DMS79 (cell line): Measurements from ENCODE around the gene GPC6.

ENCODE experiments used
- DNase-seq: peaks from one replicate; lab custom pipeline; 2025; lab: John Stamatoyannopoulos, UW

GPC6 gene

DNA sequence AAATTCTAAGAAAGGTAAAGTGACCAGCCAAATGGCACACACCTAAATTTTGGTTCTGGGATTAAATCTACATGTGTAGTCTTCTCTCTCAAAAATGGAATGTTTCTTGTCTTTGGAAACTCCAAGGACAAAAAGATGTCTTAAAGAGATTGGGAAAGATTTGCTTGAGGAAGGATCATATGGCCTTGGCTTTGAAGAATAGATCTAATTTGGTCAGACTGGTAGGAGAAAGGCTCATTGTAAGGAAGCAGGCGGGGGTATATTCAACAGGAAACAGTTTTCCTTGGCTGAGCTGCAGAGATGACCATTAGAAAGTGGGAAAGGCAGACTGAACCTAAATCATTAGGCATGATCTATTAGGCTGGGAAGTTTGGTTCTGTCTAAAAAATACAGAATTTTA lies 887.6 kb downstream of the GPC6 start:
- no peak for DNase-seq

DNA sequence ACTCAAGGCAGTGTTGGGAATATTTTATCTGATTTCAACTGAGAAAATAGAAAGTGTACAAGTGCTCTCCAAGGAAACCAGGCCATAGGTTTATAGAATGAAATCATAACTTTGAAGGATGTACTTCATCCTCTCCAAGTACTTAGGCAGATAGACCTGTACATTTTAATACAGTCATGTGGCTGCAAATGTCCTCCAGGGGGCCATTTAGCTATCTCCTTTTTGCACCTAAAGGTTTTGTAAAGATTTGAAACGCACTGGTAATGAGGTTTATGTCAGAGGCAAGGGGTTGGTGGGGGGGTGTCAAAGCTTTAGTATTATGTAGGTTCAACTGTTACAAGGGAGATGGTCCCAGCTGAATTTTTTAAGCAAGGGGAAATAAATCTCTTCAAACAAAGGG lies 888.4 kb downstream of the GPC6 start:
- peak; percentile 33 for DNase-seq

DNA sequence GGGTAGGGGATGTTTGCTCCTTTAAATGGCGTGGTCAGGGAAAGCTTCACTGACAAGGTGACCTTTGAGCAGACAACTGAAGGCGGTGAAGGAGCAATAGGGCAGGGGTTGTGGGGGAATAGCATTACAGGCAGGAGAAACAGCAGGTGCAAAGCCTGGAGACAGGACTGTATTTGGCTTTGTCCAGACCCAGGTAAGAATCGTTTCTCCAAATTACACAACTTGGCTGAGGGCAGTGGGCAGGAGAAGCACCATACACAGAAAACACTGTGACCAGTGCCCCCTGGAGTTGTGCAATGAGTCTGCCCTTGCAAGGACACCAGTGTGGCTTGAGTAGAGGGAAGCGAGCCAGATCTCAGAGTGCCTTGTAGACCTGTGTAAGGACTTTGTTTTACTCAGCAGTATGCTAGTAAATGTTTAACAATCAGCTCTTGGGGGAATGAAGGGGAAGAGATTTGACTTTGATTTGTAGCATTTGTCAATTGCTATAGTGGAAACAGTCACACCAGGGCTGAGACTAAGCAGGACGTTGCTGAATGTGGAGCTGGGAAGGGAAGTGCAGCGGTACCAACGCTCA lies 892.8 kb downstream of the GPC6 start:
- DNase-seq, result no peak

DNA sequence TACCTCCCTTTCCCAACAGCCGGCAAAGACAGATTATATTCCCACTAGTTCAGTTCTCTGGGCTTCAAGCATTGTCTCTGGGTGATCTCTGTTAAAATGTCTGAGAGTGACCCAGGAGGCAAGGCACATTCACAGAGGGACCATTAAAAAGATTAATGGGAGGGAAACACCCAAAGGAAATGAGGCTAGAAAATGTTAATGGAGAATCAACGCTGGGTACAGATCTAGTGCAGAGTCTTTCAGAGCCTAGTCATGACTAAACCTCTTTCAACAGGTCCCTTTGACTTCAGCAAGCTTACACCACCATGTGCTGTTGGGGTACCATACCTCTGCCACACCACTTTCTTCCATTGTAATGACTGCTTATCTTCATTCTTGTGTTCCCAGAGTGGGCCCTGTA lies 894.3 kb downstream of the GPC6 start:
- no peak for DNase-seq

DNA sequence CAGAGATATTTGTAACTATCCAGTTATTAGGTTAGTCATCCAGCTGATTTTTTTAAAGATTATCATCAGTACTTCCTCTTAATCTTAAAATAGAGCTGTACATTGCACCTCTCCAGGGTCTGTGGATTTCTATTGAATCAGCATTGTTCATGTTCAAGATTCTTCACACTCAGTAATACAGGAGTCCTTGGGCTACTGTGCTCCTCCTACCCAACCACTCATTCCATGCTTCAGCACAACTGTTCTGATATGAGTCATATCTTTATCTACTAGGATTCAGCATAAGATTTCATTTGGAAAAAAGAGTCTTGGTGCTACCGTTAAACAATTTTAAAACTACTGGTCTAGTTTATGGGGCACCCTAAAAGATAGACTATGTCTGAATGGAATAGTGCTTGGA lies 895.1 kb downstream of the GPC6 start:
- DNase-seq, result peak; percentile 56

DNA sequence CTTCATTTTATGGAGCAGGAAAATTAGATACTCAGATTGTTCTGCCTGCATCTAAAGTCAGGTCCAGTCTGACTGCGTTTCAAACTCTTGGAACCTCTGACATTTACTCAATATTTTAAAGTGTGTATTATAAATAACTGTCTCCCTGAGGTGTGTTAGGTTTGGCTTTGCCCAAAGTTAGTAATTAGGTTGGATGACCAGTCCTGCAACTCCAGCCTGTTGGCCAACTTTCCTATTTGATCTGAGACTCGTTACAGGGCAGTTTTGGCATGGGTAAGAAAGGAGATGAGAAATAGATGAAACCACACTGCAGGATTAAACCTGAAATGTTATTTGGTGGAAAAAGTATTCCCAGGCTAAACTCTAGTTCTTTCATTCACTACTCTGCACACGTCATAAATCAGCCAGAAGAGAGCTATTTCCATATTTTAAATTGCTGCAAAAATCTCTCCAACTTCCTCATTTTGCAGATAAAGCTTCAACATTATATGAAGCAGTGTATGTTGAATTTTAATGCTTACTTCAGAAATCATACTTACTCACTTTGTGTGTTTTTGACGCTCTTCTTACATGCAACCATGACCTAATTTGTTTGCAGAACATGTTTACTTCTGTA lies 895.8 kb downstream of the GPC6 start:
- no peak for DNase-seq

DNA sequence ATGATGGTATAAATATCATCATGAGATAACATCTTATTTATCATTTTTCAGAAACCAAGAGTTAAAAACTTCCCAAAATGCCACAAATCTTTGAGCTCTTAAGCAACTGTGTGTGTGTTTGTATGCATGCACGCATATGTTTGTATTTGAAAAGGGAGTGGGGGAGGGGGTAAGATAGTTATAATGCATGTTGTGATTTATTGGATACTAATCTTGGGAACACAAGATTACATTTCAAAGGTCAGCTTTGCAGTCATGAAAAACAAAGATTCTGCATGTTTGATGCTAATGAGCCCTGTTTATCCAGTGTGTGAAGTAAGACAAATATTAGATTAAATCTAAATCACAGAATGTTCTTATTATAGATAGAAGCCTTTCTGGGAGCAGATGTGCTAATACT lies 897.0 kb downstream of the GPC6 start:
- no peak for DNase-seq

DNA sequence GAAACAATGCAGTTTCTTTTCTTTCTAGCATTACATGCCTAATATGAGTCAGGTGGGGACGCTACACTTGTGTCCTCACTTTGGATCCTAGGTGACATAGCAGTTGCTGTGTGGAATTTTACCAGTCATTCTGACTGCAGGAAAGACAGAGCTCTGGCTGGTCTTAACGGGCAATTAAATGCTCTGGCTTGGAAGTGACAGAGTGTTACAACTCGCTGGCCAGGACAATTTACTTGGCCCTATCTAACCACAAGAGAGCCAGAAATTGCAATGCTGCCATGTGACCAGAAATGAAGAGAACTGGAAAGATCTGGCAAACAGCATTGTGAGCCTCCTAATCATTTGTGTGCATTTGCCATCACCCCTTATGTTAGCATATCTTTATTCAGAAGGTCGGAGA lies 901.8 kb downstream of the GPC6 start:
- peak; percentile 42 for DNase-seq

DNA sequence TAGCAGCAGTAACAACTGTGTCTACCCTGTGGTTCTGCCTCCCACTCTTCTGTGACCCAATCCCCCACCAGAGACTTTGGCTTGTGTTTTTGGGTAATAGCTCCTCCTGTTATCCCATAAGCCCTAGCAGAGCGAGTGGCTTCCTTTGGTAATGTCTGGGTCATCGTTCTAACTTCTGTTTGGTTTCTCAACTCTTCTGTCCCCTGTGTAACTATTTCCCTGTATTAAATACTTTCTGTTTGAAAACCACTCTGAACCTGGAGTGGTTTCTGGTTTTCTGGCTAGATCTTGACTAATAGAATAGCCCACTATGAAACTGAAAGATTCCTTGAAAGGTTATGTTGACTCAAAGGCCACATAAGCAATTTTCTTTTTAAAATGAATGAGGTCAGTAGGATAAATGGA lies 902.9 kb downstream of the GPC6 start:
- DNase-seq, result no peak

DNA sequence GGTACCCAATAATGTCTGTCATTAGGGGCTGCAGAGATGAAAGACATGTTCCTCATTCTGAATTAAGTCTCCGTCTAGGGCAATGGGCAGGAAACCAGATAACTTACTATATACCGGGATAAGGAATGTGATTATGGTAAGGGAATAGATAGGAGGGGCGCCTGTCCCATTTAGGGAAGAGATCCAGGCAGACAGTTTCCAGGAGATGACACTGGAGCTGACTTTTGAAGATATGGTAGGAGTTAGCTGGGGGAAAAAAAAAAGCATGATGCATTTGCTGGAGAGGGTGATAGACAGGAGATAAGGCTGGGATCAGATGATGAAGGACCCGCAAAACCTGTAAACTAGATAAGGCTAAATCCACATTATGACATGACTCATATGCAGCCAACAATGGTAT lies 912.2 kb downstream of the GPC6 start:
- no peak for DNase-seq

DNA sequence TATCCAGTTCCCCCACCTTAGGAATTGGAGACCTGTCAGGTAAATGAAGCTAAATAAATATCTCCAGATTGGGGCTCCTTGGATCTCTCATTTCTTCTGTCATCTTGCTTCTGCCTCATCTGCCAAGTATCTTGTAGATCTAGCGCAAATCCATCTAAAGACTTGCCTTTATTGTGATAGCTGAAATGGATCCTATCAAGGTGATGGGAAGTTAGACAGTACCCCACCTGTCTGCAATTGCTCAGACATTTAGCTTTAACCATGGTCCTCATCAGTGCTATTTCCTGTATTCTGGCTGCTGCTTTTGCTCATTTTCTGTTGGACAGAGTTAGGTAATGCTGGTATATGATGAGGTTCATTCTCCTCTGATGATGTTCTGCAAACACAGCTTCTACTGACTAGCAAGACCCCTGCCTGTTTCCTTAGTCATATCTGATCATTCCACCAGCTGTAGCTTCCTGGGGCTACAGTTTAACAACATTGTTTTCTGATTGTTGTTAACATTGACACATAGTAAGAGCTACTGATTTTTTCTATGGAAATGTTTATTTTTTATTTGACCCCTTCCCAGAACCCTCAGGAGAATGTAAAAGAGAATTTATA lies 912.9 kb downstream of the GPC6 start:
- no peak for DNase-seq

DNA sequence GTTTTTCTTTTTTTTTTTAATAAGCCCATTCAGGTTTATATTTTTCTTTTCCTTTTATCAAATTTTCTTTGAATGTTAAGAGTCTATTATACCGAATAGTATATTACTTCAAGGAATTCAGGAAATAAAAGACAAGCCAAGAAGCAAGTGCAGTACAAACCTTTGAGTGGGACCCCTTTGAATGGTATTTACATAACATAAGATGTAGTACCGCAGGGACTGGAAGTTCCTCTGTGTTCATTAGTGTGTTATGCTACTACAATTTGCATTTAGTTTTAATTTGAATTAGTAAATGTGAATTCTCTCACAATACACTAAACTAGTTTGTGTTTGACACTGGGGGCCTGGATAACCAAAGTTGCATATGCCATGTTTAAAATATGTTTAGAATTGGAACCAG lies 913.4 kb downstream of the GPC6 start:
- no peak for DNase-seq

DNA sequence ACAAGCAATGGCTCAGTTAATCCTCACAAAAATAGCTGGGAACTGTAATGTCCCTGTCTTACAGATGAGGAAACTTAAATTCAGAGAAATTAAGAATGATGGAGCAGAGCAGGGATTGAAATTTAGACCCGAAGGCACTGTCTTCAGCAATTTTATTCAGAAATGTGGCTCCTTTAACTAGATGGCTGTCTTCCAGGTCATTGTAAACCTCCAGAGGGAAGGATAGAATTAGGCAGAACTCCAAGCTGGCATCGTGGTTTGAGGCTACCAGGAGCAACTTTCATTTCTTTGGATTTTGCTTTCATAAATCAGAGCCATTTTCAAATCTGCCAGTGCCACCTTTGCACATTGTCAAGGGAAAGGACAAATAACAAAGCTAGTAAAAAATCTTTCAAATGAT lies 913.9 kb downstream of the GPC6 start:
- DNase-seq, result peak; percentile 26

DNA sequence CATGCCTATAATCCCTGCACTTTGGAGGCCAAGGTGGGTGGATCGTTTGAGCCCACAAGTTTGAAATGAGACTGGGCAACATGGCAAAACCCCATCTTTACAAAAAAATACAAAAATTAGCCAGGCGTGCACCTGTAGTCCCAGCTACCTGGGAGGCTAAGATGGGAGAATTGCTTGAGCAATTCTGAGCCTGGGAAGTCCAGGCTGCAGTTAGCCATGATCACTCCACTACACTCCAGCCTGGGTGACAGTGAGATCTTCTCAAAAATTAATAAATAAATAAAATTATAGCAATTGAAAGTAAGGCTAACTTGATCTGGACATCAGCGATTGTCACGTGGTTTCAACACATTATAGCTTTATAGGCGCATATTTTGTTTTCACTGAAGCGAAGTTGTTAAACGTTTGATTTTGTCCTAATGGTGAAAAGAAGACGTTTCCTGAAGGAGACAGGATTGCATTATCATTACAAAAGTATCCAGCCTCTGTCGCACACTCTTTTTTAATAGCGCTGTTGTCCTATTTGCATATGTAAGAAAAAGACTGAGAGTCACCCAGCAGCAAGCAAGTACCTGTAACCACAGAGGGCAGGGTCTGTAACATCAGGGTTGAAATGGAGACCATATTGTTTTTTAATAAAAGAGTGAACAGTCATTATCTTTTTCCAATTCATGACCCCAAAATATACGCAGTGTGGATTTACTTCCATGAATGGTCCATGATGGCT lies 917.2 kb downstream of the GPC6 start:
- DNase-seq, result no peak

DNA sequence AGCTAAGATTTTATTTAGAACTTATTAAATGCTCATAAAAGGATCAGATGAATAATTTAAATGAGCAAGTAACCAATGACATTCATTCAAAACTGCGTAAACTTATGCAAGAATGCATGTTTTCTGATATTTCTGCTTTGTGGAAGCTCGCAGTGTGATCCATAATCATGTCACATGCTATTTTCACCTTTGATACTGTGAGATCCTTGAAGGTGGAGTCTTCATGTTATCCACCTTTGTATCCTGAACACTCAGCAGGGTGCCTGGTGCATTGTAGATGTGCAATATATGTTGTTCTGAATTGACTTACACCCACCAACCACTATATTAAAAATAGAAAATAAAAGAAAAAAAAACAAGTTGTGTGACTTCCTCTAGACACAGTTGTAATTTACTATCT lies 919.4 kb downstream of the GPC6 start:
- DNase-seq, result no peak

DNA sequence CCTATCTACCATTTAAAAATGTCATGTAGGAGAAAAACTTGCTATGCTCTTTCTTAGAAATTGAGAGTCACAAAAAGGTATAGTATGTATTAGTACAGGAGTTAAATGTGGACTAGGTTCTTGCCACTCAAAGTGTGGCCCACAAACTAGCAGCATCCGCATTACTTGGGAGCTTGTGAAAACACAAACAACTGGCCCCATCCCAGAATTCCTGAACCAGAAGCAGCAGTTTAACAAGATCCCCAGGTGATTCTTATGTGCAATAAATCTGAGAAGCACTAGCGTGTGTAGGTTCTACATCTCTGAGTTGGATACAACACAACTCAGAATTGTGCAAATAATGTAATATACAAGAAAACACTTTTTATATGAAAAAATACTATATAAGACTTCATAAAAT lies 927.0 kb downstream of the GPC6 start:
- DNase-seq, result no peak

DNA sequence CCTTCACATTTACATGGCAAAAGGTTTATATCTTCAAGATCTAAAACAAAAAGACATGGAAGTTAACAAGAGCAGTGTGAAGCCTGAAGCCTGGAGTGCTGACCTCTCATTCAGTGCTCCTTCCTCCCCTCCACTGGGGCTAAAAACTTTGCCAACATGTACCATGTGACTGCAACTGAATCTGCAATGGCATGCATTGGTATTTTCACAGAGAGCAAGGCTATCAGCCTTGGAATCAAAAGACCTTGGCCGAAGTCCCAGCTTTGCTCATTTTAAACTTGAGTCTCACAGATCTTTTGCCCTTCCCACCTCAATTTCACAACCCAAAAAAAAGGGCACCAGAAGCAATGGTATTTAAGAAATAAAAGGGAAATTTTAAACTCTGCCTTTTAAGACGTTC lies 927.8 kb downstream of the GPC6 start:
- no peak for DNase-seq

DNA sequence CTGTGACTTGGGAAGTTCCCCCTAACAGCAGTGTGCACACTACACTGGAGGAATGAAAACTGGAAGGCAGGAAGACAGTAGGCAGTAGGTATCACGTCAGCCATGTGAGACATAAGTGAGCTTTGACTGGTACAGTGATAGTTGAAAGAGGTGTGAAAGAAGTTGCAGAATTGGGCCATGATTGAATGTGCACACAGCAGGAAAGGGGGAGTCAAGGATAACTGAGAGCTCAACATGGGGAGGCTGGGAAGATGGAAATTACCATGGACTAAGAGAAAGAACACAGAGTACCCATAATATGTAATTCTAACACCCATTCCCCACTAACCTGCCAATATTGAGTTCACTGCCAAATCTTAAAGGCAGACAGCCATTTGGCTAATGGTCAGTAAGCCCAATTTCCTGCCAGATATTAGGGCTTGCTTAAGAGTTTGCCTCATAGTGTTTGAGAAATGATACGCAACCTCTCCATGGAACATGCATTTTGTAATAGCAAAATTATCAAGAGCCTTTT lies 931.2 kb downstream of the GPC6 start:
- DNase-seq, result no peak

DNA sequence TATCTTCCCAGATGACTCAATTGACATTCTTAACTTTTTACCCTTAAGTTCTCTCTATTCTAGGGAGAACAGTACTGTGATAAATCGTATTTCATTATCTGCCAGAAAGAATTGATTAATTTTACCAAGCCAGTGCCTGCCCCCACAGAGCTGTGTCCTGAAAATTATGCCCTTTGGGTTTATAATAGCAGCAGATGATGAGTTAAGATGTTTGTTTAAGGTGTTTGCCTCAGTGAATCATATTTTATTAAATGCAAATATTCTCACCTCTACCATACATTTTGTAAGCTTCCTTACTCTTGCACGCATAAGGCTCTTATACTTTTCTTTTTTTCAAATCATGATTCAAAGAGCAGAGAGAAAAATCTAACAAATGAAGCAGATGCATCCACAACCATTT lies 934.3 kb downstream of the GPC6 start:
- DNase-seq, result no peak

DNA sequence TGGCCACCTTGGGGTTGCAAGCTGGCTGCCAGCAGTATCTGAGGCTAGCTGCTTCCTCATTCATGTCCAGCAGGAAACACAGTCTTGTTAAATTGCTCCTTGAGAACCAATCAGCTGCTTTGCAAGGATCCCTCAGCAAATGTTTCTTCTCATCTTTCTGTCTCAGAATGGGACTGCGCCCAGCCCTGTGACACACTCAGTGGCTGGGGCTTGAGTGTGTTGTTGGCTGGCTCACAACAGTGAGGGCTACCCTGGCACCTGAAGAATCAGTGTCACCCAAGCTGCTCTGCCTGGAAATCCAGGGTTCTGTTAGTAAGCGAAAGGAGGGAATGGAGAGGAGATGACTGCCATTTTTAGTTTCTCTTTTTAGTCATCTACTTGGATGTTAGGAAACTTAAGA lies 935.7 kb downstream of the GPC6 start:
- no peak for DNase-seq

DNA sequence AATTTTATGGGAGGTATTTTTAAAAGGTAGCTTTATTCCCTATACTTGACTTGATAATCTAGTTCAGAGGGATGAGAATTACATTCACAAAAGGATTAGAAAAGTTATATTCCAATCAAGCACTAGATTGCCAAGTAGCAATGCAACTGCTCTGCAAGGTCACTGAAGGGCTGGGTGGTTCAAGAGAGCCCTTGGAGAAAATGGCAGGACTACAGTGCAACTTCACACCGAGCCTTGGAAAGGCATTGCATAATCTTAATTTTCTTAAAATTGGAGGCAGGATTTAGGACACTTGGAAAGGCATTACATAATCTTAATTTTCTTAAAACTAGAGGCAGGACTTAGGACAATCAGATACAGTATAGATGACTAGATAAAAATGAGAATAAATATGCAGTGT lies 936.9 kb downstream of the GPC6 start:
- DNase-seq, result no peak

DNA sequence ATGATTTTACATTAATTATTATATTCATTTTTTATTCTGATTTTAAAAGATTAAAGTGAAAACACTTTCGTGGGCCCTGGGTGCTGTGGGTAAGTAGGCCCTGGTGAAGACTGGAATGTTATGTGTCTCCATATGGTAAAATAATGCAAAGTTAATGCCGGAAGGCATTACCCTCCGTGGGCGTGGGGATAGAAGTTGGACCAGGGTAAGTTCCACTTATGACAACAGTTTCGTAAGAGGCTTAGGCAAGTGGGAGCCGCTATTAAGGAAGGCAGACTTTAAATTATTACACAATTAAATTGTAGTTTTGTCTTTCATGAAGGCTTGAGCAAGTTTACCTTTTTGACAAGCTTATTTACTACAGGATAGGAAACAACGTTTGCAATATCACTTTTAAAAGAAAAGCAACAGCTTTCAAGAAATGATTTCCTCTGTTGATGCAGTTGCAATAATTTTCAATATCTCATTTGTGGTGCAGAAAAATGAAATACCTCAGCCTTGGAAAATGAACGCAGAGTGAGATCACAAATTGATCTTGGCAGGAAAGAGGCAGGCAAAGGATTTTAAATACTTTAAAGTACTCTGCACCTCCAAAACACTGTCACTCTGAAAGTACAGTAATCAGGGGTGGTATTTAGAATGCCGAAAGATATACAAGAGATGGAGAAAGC lies 942.3 kb downstream of the GPC6 start:
- DNase-seq, result no peak
